KOPT-K1 (cell line): ENCODE data around the gene ELK4.

Experiments
- H3K27ac ChIP-seq: fragments of 200-600 bp; sonication (generic); 2 replicates; pipeline ENCODE4 v1.5.1; 2016; ENCODE audit warnings: antibody characterized with exemption, mild to moderate bottlenecking, low read depth, low read length; ENCODE audit not compliant: poor library complexity, severe bottlenecking
- H3K36me3 ChIP-seq: fragments of 200-600 bp; sonication (generic); 2 replicates; pipeline ENCODE4 v1.5.1; 2017; ENCODE audit warnings: antibody characterized with exemption, mild to moderate bottlenecking, low read length, moderate library complexity; ENCODE audit not compliant: insufficient read depth
- H3K9me3 ChIP-seq: fragments of 200-600 bp; sonication (generic); 2 replicates; pipeline ENCODE4 v1.5.1; 2017; ENCODE audit warnings: antibody characterized with exemption, low read length, mild to moderate bottlenecking; ENCODE audit not compliant: insufficient read depth, poor library complexity, severe bottlenecking

The ELK4 gene

DNA sequence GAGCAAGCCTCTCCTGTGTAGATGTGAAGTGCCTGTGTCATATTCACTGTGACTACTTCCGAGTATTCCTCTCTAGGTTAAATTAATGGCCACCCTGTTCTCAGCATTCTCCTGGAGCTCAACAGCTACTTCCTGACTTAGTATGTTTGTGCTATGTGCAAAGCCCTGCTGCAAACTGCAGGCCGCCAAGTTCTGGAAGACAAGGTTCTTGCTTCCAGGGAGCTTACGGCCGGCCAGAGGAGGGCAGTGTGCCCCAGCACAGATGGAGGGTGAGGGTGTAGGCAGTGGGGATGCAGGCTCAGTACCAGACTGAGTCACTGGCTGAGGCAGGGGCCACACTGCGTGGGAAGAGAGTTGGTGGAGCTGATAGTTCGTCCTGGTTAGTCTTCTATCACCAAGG lies 43.2 kb downstream of the ELK4 start:
- Histone ChIP-seq H3K36me3 (no peaks in the 10 kb centered on the region), H3K9me3 (no peaks in the 10 kb centered on the region), H3K27ac (no peak overlapping the region)

GRCh38 chr1:205587581-205587980 lies 44.2 kb downstream of the ELK4 start:
- no peaks in the 10 kb centered on the region for H3K36me3 ChIP-seq
- H3K27ac ChIP-seq = no peak overlapping the region
- no peaks in the 10 kb centered on the region for H3K9me3 ChIP-seq

- Histone ChIP-seq H3K9me3 (no peaks in the 10 kb centered on the region), H3K36me3 (no peaks in the 10 kb centered on the region), H3K27ac (no peak overlapping the region)
Measured at GRCh38 chr1:205585835-205586785, 45.7 kb downstream of the ELK4 start.

GRCh38 chr1:205585169-205585834 lies 46.5 kb downstream of the ELK4 start:
- H3K36me3 ChIP-seq = no peaks in the 10 kb centered on the region
- H3K9me3 ChIP-seq = no peaks in the 10 kb centered on the region
- no peak overlapping the region for H3K27ac ChIP-seq

GRCh38 chr1:205584732-205585131 lies 47.1 kb downstream of the ELK4 start:
- no peak overlapping the region for H3K27ac ChIP-seq
- H3K9me3 ChIP-seq = no peaks in the 10 kb centered on the region
- no peaks in the 10 kb centered on the region for H3K36me3 ChIP-seq

- no peaks in the 10 kb centered on the region for H3K9me3 ChIP-seq
- H3K27ac ChIP-seq = no peak overlapping the region
- no peaks in the 10 kb centered on the region for H3K36me3 ChIP-seq
Measured at GRCh38 chr1:205583461-205584130, 48.2 kb downstream of the ELK4 start.

DNA sequence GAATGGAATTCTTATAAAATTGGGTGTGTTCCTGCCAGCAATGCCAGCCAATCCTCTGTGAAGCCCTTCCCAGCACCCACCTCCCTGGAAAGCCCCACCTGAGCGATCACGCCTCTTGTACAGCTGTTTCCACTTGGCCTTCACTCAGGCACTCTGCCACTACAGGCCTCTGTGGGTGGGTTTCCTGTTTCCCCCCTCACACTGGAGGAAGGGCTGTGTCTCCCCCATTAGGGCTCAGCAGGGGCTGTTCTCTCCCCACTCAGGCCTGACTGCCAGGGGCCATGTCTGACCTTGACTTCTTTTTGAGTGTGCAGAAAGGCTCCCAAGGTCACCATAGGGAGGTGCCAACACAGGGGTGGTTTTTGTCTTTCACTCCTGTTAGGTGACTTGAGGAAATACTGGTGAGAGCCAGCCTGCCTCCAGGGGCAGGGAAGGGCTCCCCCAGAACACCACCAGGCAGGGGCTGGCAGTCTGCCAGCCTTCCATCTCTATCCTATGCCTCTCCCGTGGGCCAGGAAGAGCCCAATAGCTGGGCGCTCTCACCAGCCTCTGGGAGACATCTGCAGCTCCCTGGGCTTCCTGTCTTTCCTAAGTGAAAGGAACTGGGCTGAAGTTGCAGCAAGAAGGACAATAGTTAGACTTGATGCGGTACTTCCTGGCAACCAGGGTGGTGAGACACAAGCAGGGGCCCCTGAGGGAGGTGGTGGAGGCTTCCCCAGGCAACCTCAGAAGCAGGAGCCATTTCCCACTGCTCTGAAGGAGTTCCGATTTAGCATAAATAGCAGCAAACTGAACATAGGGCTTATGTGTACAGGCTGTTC lies 49.1 kb downstream of the ELK4 start:
- Histone ChIP-seq H3K27ac (peak overlapping the region; percentile 33), H3K9me3 (no peaks in the 10 kb centered on the region), H3K36me3 (no peaks in the 10 kb centered on the region)

DNA sequence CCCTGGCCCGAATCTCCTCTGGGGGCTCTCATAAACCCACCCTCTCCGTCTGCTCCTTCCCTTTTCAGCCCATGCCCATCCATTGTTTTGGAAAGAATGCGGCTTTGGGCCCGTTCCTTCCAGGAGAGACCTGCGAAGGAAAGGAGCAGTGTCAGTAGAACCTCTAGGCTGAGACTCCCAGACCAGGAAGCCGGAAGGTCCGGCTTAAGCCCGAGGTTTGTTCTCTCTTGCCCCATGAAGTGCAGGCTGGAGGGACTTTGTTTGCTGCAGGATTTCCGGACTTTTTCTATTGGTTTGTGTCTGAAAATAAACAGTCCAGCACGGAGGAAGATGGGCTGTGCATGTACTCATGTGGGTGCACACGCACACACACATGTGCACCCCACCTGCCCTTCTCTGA lies 49.8 kb downstream of the ELK4 start:
- Histone ChIP-seq H3K36me3 (no peaks in the 10 kb centered on the region), H3K9me3 (no peaks in the 10 kb centered on the region), H3K27ac (no peak overlapping the region)

GRCh38 chr1:205581321-205581980 lies 50.4 kb downstream of the ELK4 start:
- Histone ChIP-seq H3K27ac (no peak overlapping the region), H3K9me3 (no peaks in the 10 kb centered on the region), H3K36me3 (no peaks in the 10 kb centered on the region)

GRCh38 chr1:205580923-205581180 lies 51.0 kb downstream of the ELK4 start:
- no peaks in the 10 kb centered on the region for H3K36me3 ChIP-seq
- no peaks in the 10 kb centered on the region for H3K9me3 ChIP-seq
- no peak overlapping the region for H3K27ac ChIP-seq

- Histone ChIP-seq H3K9me3 (no peaks in the 10 kb centered on the region), H3K36me3 (no peaks in the 10 kb centered on the region), H3K27ac (no peak overlapping the region)
Measured at GRCh38 chr1:205580140-205580922, 51.5 kb downstream of the ELK4 start.

DNA sequence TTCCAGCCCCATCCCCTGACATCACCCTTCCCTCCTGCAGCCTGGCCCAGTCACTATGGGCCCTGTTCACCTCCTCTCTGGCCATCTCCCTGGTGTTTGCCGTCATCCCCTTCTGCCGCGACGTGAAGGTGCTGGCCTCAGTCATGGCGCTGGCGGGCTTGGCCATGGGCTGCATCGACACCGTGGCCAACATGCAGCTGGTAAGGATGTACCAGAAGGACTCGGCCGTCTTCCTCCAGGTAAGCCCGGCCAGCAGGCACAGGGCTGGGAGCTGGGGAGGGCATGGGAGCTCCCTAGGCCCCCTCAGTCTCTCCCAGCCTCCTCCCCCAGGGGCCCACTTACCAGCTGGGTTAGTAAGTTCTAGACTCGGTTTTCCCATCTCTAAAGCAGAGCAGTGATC lies 52.1 kb downstream of the ELK4 start:
- no peaks in the 10 kb centered on the region for H3K9me3 ChIP-seq
- H3K36me3 ChIP-seq = no peaks in the 10 kb centered on the region
- no peak overlapping the region for H3K27ac ChIP-seq

GRCh38 chr1:205578780-205579571 lies 52.8 kb downstream of the ELK4 start:
- Histone ChIP-seq H3K27ac (no peak overlapping the region), H3K9me3 (no peaks in the 10 kb centered on the region), H3K36me3 (no peaks in the 10 kb centered on the region)
